ENCODE measurements around the gene GCDH.

DNA sequence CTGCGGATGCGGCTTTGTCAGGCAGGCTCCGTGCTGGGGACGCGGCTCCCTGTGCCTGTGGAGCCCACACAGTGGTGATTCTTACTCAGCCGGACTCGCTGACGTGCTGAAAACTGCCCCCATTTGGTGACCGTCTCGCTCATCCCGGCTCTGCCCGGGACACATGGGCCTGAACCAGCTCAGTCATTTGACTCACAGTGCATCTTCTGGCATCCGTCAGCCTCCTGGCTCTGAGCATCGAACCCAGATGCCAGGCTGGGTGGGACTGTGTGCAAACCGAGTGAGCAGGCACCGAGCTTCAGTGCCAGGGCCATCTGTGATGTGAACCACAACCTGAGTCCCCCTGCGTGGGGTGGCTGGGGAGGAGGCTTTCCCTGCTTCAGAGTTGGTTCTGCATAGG is 5.5 kb downstream of the GCDH start:
- TF ChIP-seq, protein P1, sequence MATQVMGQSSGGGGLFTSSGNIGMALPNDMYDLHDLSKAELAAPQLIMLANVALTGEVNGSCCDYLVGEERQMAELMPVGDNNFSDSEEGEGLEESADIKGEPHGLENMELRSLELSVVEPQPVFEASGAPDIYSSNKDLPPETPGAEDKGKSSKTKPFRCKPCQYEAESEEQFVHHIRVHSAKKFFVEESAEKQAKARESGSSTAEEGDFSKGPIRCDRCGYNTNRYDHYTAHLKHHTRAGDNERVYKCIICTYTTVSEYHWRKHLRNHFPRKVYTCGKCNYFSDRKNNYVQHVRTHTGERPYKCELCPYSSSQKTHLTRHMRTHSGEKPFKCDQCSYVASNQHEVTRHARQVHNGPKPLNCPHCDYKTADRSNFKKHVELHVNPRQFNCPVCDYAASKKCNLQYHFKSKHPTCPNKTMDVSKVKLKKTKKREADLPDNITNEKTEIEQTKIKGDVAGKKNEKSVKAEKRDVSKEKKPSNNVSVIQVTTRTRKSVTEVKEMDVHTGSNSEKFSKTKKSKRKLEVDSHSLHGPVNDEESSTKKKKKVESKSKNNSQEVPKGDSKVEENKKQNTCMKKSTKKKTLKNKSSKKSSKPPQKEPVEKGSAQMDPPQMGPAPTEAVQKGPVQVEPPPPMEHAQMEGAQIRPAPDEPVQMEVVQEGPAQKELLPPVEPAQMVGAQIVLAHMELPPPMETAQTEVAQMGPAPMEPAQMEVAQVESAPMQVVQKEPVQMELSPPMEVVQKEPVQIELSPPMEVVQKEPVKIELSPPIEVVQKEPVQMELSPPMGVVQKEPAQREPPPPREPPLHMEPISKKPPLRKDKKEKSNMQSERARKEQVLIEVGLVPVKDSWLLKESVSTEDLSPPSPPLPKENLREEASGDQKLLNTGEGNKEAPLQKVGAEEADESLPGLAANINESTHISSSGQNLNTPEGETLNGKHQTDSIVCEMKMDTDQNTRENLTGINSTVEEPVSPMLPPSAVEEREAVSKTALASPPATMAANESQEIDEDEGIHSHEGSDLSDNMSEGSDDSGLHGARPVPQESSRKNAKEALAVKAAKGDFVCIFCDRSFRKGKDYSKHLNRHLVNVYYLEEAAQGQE (IDR thresholded peaks at IDR 0.05; ENCODE audit: insufficient read depth in 1 of 2, low read depth in 2 of 2, low read length in 1 of 2), result no peak
- TF ChIP-seq, protein P2, sequence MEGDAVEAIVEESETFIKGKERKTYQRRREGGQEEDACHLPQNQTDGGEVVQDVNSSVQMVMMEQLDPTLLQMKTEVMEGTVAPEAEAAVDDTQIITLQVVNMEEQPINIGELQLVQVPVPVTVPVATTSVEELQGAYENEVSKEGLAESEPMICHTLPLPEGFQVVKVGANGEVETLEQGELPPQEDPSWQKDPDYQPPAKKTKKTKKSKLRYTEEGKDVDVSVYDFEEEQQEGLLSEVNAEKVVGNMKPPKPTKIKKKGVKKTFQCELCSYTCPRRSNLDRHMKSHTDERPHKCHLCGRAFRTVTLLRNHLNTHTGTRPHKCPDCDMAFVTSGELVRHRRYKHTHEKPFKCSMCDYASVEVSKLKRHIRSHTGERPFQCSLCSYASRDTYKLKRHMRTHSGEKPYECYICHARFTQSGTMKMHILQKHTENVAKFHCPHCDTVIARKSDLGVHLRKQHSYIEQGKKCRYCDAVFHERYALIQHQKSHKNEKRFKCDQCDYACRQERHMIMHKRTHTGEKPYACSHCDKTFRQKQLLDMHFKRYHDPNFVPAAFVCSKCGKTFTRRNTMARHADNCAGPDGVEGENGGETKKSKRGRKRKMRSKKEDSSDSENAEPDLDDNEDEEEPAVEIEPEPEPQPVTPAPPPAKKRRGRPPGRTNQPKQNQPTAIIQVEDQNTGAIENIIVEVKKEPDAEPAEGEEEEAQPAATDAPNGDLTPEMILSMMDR (IDR thresholded peaks at IDR 0.05), result no peak
- TF ChIP-seq SIN3A (IDR thresholded peaks at IDR 0.05; ENCODE audit: borderline replicate concordance, insufficient read depth, low read depth, low read length), result no peak

All from Panc1 (cell line).